Natural killer cell (primary cell): ENCODE results near the gene SLC17A6. TPM values are rescaled to one million over a fixed set of nuclear protein-coding genes. Genes with fewer than 3 reads are reported as not detected.

Source experiments
- ATAC-seq, 3 donors: fragments of 150-1000 bp in 2 of 3; fragments of 200-7000 bp in 1 of 3; cut with Tn5 transposase; 1 replicate in 1 of 3; 2 replicates in 2 of 3; pipeline ENCODE4 v1.10.0; 2021; ENCODE audit warnings: mild to moderate bottlenecking in 2 of 3, moderate library complexity in 2 of 3
- DNase-seq, 2 donors: peaks; one replicate each; pipeline versions ENCODE4 v3.0.0 to v3.0.0-alpha.2; 2013 to 2021; ENCODE audit warnings: mixed read lengths in 1 of 2
- H3K27ac ChIP-seq: one replicate; pipeline ENCODE4 v1.5.1; 2013; ENCODE audit warnings: mild to moderate bottlenecking, low read length
- H3K27me3 ChIP-seq: one replicate; pipeline ENCODE4 v1.6.1; 2013; ENCODE audit warnings: low read length; ENCODE audit not compliant: control insufficient read depth, insufficient read depth
- H3K36me3 ChIP-seq: one replicate; pipeline ENCODE4 v1.6.1; 2013; ENCODE audit warnings: low read length; ENCODE audit not compliant: control insufficient read depth, insufficient read depth
- H3K4me1 ChIP-seq: one replicate; pipeline ENCODE4 v1.6.1; 2013; ENCODE audit warnings: low read length; ENCODE audit not compliant: control insufficient read depth, insufficient read depth
- H3K4me3 ChIP-seq: one replicate; pipeline ENCODE4 v1.5.1; 2013; ENCODE audit warnings: low read length
- H3K9me3 ChIP-seq: one replicate; pipeline ENCODE4 v1.6.1; 2013; ENCODE audit warnings: low read length; ENCODE audit not compliant: control insufficient read depth, insufficient read depth
- H3K27ac Mint-ChIP-seq, 2 donors: one replicate each; pipeline ENCODE4 v1.8.0; 2022; ENCODE audit warnings: mild to moderate bottlenecking in 2 of 2, mixed read lengths in 2 of 2, moderate library complexity in 1 of 2
- H3K27me3 Mint-ChIP-seq, 2 donors: one replicate each; pipeline ENCODE4 v1.8.0; 2022; ENCODE audit warnings: low read depth in 2 of 2, mixed read lengths in 2 of 2
- H3K36me3 Mint-ChIP-seq: one replicate; pipeline ENCODE4 v1.8.0; 2022; ENCODE audit warnings: mixed read lengths
- H3K4me1 Mint-ChIP-seq, 2 donors: one replicate each; pipeline ENCODE4 v1.8.0; 2022; ENCODE audit warnings: mixed read lengths in 2 of 2
- H3K4me3 Mint-ChIP-seq: one replicate; pipeline ENCODE4 v1.8.0; 2022; ENCODE audit warnings: mild to moderate bottlenecking, moderate library complexity, mixed read lengths
- H3K9me3 Mint-ChIP-seq, 2 donors: one replicate each; pipeline ENCODE4 v1.8.0; 2022; ENCODE audit warnings: mixed read lengths in 2 of 2
- WGBS: methylation state at CpG from one replicate; pipeline ENCODE4 v1.1.7; 2013; ENCODE audit warnings: missing lambda C conversion rate; ENCODE audit not compliant: insufficient coverage; 5-methylcytosine and 5-hydroxymethylcytosine counted together
- intact Hi-C: fragments of 100-400 bp; cut with micrococcal nuclease; formaldehyde crosslinking; loops from one replicate; pipeline ENCODE4 v1.14.2; 2022
- total RNA-seq, 4 donors: library from RNA; stranded (reverse); fragments of 120-200 nt in 1 of 4; gene quantifications; one replicate each; pipeline versions ENCODE4 v1.2.3 to v1.2.4, GENCODE V29; 2013 to 2022
- TF ChIP-seq, protein P1 (sequence below): fragments of 200-600 bp; IDR thresholded peaks from one replicate; pipeline ENCODE4 v1.8.0; 2022; ENCODE audit warnings: antibody characterized with exemption

The SLC17A6 gene
- total RNA-seq, 3 donors from 2014 or later (not counting 1 experiment from before 2014, with no cell fraction given), result not detected

- Histone ChIP-seq H3K27me3 (peaks cover 2% of the 10 kb centered on the region), H3K36me3 (no peaks in the 10 kb centered on the region), H3K4me3 (no peak overlapping the region), H3K4me1 (no peaks in the 10 kb centered on the region), H3K9me3 (no peaks in the 10 kb centered on the region), H3K27ac (no peak overlapping the region)
- TF ChIP-seq, protein P1, sequence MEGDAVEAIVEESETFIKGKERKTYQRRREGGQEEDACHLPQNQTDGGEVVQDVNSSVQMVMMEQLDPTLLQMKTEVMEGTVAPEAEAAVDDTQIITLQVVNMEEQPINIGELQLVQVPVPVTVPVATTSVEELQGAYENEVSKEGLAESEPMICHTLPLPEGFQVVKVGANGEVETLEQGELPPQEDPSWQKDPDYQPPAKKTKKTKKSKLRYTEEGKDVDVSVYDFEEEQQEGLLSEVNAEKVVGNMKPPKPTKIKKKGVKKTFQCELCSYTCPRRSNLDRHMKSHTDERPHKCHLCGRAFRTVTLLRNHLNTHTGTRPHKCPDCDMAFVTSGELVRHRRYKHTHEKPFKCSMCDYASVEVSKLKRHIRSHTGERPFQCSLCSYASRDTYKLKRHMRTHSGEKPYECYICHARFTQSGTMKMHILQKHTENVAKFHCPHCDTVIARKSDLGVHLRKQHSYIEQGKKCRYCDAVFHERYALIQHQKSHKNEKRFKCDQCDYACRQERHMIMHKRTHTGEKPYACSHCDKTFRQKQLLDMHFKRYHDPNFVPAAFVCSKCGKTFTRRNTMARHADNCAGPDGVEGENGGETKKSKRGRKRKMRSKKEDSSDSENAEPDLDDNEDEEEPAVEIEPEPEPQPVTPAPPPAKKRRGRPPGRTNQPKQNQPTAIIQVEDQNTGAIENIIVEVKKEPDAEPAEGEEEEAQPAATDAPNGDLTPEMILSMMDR, result no peak
- H3K9me3 Mint-ChIP-seq, result peaks cover 0 to 2% of the 10 kb centered on the region in 2 donors
- intact Hi-C loops, result no loop called here
- no peak overlapping the region for H3K4me3 Mint-ChIP-seq
- no peaks in the 10 kb centered on the region for H3K36me3 Mint-ChIP-seq
- no peaks in the 10 kb centered on the region for H3K4me1 Mint-ChIP-seq
- H3K27ac Mint-ChIP-seq, result no peak overlapping the region
- 87% methylated on average over 6 of the region's 6 CpGs for WGBS
- no peak for DNase-seq
- no peaks in the 10 kb centered on the region for H3K27me3 Mint-ChIP-seq
- no peak for ATAC-seq
Observed at GRCh38 chr11:22389526-22390282, 51.5 kb downstream of the SLC17A6 start.

DNA sequence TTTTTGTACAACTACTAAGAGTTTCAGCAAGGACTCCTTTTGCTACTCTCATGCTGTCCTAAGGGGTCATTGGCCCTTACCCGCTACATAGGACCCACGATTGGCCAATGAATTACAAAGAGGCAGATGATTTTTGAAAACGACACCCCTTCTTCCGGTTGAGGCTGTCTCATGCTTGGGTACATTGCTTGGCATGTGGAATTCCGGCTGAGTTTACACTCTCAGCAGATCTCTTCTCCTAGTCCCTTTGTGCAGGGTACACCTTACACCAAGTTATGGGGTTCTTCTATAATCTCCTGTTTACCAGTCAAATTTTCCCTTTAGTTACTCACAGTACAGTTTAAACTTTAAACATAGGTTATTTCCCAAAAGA is 52.1 kb downstream of the SLC17A6 start:
- Histone ChIP-seq H3K27me3 (peaks cover 2% of the 10 kb centered on the region), H3K27ac (no peak overlapping the region), H3K36me3 (no peaks in the 10 kb centered on the region), H3K9me3 (no peaks in the 10 kb centered on the region), H3K4me1 (no peaks in the 10 kb centered on the region), H3K4me3 (no peak overlapping the region)
- Mint-ChIP-seq H3K36me3 (no peaks in the 10 kb centered on the region), H3K27ac (no peak overlapping the region), H3K9me3 (peaks cover 0 to 2% of the 10 kb centered on the region in 2 donors), H3K27me3 (no peaks in the 10 kb centered on the region), H3K4me1 (no peaks in the 10 kb centered on the region), H3K4me3 (no peak overlapping the region)
- DNase-seq, result no peak
- WGBS, result 68% methylated on average over 5 of the region's 5 CpGs
- no peak for ATAC-seq
- TF ChIP-seq, protein P1, result no peak
- intact Hi-C loops, result no loop called here

DNA sequence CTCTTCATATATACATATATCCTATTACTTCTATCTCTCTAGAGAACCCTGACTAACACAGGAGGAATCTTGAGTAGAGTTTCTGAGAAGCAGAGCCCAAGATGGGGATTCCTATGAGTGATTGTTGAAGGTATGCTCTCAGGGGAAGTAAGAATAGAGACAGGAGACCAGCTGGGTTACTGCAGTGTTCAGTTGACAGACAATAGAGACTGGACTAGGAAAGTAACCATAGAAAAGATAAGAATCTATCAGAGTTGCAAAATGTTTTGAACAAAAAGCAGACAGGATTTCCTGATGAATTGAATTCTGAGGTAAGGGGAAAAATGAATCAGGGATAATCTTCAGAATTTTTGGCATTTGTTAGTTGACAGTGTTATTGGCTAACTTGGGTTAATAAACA is 54.4 kb downstream of the SLC17A6 start:
- H3K4me1 Mint-ChIP-seq, result no peaks in the 10 kb centered on the region
- TF ChIP-seq, protein P1, result no peak
- no peak overlapping the region for H3K27ac ChIP-seq

GRCh38 chr11:22405377-22405776 is 67.2 kb downstream of the SLC17A6 start:
- ATAC-seq (no peak), DNase-seq (no peak)
- H3K9me3 Mint-ChIP-seq, result peaks cover 0 to 2% of the 10 kb centered on the region in 2 donors
- Histone ChIP-seq H3K36me3 (no peaks in the 10 kb centered on the region), H3K27ac (no peak overlapping the region), H3K4me1 (no peaks in the 10 kb centered on the region), H3K27me3 (no peaks in the 10 kb centered on the region), H3K9me3 (no peaks in the 10 kb centered on the region), H3K4me3 (no peak overlapping the region)
- intact Hi-C loops, result no loop called here
- TF ChIP-seq, protein P1, result no peak
- 71% methylated on average over 2 of the region's 3 CpGs for WGBS
- no peak overlapping the region for H3K27ac Mint-ChIP-seq
- H3K36me3 Mint-ChIP-seq, result no peaks in the 10 kb centered on the region
- H3K4me3 Mint-ChIP-seq, result no peak overlapping the region
- H3K27me3 Mint-ChIP-seq, result no peaks in the 10 kb centered on the region
- H3K4me1 Mint-ChIP-seq, result no peaks in the 10 kb centered on the region

More for the DNA sequence above, 54.4 kb downstream of the SLC17A6 start:
- no peak overlapping the region for H3K4me3 ChIP-seq
- H3K9me3 Mint-ChIP-seq, result no peaks in the 10 kb centered on the region
- ATAC-seq (no peak), DNase-seq (no peak)
- H3K27me3 Mint-ChIP-seq, result no peaks in the 10 kb centered on the region
- H3K36me3 ChIP-seq, result no peaks in the 10 kb centered on the region
- no peak overlapping the region for H3K4me3 Mint-ChIP-seq
- no peaks in the 10 kb centered on the region for H3K4me1 ChIP-seq
- H3K27me3 ChIP-seq, result peaks cover 2% of the 10 kb centered on the region
- no peaks in the 10 kb centered on the region for H3K36me3 Mint-ChIP-seq
- H3K9me3 ChIP-seq, result no peaks in the 10 kb centered on the region
- intact Hi-C loops, result no loop called here
- H3K27ac Mint-ChIP-seq, result no peak overlapping the region
